NCI-H526 treated with DMSO at 0.1 percent for 48 hours (cell line): Measurements from ENCODE around the gene RPL28.
"Not testable (repeated sequence)": the region's sequence is repeated elsewhere in the genome, so short reads cannot be mapped to it uniquely, and the experiment has no call there.

Experiments
- DNase-seq: peaks from one replicate; lab custom pipeline; 2025; lab: John Stamatoyannopoulos, UW

RPL28 gene

DNA sequence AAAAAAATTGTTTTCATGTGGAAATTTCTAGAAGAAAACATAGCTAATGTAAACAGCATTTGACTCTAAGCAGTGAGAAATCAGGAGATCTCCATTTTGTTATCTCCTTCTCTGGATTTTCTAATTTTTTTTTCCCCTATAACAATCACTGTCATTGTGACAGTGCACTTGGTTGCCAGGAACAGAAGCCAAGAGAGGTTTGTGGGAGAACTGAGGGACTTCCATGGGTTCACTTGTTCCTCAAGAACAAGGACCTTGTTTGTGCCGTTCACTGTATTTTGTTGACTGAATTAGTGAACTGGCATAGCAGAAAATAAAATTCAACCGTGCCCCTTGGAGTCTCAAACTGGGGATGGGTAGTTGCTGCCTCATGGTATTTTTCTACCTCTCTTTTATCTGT is 40.3 kb downstream of the RPL28 start:
- DNase-seq = no peak

DNA sequence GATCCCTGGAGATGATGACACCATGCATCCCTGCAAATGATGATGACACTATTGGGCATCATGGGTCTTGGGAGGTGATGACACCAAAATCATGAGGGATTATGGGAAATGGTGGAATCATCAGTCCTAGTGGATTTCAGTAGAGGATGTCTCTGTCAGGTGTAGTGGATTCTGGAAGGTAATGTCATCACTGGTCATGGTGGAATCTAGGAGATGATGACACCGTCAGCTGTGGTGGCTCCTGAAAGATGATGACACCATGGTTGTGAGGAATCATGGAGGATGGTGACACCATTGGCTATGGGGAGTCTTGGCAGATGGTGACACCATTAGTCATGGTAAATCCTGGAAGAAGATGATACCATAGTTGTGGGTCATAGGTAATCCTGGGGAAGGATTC is 45.5 kb downstream of the RPL28 start:
- no peak for DNase-seq

DNA sequence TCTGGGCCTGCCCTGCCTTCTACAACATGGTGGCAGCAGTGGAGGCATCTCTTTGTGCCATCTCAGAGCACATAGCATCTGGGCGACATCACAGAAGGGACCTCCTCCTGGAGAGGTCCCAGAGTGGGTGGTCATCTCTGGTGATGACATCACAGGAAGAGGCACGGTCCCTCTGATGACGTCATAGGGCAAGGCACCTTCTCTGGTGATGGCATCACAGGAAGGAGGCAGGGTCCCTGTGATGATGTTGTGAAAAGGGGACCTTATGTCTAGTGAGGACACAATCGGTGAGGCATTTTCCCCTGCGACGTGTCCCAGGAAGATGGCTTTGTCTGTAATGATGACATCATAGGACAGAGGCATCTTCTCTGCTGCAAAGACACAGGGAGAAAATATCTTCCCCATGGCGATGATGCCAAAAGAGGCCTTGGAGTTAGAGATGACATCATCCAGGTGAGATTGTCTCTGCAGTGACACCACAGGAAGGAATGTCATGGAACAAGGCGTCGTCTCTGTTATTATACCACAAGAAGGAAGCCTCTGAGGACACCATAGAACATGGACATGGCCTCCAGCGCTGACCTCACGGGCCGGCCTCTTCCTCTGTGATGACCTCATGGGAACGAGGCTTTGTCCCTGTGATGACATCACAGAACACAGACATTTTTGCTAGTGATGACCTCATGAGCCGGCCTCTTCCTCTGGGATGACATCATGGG is 46.7 kb downstream of the RPL28 start:
- DNase-seq = no peak

DNA sequence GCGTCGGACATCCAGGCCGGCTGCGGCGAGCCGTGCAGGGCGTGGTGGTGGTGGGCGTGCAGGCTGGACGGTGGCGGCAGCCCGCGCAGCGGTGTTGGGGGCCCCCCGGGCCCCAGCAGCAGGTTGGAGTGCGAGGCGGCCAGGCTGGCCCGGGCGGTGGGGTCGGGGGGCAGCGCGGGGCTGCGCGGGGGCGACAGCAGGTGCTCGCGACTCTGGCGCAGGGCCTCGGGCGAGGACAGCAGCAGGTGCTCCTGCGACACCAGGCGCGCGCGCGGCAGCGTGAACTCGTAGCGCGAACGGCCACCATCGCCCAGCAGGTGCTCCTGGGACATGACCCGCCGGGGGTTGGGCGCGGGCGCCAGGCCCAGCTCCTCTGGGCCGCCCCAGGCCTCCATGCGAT is 47.6 kb downstream of the RPL28 start:
- no peak for DNase-seq

DNA sequence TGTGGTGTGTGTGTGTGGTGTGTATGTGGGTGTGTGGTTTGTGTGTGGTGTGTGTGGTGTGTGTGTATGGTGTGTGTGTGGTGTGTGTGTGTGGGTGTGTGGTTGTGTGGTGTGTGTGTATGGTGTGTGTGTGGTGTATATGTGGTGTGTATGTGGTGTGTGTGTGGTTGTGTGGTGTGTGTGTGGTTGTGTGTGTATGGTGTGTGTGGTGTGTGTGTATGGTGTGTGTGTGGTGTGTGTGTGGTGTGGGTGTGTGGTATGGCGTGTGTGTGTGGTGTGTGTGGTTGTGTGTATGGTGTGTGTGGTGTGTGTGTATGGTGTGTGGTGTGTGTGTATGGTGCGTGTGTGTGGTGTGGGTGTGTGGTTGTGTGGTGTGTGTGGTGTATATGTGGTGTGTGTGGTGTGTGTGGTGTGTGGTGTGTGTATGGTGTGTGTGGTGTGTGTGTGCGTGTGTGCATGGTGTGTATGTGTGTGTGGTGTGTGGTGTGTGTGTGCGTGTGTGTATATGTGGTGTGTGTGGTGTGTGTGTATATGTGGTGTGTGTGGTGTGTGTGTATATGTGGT is 48.7 kb downstream of the RPL28 start:
- no peak for DNase-seq

GRCh38 chr19:55435020-55435419 is 49.3 kb downstream of the RPL28 start:
- no peak for DNase-seq

DNA sequence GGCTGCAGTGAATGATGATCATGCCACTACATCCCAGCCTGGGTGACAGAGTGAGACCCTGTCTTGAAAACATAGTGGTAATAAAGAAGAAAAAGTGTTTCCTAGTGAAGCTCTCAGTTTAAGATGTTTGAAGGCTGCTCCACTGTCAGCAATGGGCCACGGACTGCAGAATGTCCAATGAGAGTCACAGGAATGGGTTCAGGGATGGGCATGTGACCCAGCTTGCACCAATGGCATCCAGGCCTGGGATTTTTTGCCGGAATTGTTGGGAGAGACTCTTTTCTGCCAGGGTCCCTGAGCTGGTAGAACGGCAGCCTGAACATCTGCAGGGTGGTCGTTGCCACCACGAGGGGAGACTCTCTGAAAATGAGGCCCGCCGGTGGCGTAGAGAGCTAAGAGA is 51.1 kb downstream of the RPL28 start:
- DNase-seq = no peak

- no peak for DNase-seq
Observed at GRCh38 chr19:55437410-55437809, 51.7 kb downstream of the RPL28 start.

GRCh38 chr19:55439052-55439451 is 53.3 kb downstream of the RPL28 start:
- no peak for DNase-seq

DNA sequence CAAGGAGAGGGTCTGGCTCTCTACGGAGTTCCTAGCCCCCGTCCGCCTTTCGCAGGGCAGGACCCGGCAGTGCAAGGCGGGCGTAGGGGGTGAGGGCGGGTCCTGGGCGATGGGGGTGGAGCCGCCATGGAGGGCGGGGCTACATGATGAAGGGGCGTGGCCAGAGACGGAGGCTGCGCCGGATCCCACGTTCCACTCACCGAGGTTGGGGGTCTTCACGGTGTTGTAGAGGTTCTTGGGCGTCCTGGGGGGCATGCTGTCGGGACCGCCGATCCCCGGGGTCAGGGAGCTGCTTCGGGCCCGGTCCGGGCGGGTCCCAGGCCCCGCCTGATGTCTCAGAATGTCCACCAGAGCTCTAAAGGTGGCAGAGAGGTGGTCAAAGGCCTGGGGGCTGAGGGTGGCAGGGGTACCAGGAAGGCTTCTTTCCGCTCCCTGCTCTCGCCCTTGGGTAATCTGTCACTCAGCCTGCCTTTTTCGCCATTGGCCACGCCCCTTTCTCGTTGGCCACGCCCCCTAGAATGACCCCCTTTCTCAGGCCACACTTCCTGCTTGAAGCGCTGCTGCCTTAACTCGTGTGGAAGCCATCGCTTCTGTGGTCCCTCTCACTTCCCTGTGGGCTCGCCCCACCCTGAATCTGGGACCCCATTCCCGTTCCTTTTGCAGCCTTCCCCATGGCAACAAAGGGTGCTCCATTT is 54.8 kb downstream of the RPL28 start:
- no peak for DNase-seq

DNA sequence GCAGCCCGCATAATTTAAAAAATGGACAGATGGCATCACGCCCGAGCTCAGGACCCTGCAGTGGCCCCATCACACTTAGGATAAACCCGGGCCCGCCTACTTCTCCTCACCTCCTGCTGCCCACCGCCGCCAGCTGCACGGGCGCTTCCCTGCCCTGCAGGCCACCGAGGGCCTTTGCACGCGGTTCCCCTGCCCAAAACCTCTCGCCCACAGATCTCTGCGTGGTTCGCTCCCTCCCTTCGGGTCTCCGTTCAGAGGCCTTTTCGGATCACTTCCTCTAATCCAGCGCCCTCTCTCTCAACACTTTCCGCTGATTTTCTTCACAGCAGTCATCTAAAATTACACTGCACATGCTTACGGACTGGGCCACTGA is 55.6 kb downstream of the RPL28 start:
- no peak for DNase-seq

- DNase-seq = peak; percentile 65
Observed at GRCh38 chr19:55441692-55442321, 56.1 kb downstream of the RPL28 start.

- DNase-seq = peak; percentile 51
Observed at GRCh38 chr19:55442372-55442961, 56.7 kb downstream of the RPL28 start.

GRCh38 chr19:55443045-55443823 is 57.5 kb downstream of the RPL28 start, which contains the start of gene SHISA7:
Gene SHISA7, minus strand, starts transcription at chr19:55443300. Its CDS starts 437 bp downstream, at chr19:55442863.
- DNase-seq = no peak

DNA sequence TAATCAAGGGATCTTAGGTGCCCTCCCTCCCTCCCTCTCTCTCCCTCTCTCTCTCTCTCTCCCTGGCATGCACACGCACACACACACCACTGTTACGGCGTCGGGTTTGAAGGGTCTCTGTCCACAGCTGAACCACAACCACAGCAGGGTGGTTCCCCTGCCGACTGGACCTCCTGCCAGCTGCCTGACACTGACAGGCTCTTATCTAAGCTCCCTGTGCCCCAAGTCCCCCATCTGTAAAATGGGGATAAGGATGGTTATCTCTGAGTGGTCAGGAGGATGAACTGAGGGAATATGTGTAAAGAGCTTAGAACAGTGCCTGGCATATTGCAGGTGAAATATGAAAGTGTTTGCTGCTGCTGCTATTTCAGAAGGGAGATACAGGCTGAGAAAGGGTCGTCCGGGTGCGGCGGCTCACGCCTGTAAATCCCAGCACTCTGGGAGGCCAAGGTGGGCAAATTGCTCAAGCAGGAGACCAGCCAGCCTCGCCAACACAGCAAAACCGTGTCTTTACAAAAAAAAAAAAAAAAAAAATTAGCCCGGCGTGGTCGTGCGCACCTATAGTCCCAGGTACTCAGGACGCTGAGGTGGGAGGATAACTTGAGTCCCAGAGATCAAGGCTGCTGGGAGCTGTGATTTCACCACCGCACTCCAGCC is 58.2 kb downstream of the RPL28 start:
- DNase-seq = no peak

GRCh38 chr19:55444646-55445045 is 58.9 kb downstream of the RPL28 start:
- no peak for DNase-seq

DNA sequence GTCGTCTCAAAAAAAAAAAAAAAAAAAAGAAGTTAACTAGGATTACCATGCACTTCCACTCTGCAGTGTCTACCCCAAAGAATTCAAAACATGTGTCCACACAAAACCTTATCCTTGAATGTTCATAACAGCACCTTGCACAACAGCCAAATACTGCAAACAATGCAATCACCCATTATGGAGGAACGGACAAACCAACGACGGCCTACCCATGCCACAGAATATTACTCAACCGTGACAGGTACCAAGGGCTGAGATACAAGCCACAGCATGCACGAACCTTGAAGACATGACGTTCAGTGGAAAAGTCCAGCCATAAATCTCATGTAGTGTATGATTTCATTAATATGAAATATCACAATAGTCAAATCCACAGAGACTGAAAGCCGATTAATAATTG is 60.3 kb downstream of the RPL28 start:
- DNase-seq = peak; percentile 35

DNA sequence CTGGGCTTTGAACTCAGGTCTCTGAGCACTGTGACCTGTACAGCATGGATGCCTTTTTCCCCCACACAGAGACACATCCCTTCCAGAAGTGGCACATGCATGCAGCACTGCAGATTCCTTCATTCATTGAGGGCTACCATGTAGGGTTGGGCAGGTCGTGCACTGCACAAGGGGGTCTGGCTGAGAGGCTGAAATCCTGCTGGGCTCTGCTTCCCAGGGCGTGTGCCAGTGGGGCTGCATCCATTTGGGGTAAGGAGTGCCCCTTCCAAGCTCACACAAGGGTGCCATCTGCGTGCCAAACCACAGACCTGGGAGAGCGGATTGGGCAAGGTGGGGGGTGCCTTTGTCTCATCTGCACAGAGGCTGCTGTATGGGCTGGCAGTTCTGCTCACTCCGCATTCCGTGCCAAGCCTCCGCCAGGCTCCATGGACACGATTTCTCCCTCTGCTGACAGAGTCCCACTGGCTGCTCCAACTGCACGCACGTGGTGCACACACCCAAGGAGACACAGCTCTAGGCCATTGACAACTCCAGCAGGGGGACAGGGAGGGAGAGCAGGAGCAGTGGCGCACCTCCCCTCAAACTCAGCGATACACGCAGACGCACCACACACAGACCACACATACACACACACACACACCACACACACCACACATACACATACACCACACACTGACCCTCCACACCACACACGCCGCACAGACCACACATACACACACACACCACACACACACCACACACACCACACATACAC is 61.9 kb downstream of the RPL28 start:
- peak; percentile 57 for DNase-seq

- DNase-seq = not testable (repeated sequence)
Observed at GRCh38 chr19:55448175-55448490, 62.4 kb downstream of the RPL28 start.

DNA sequence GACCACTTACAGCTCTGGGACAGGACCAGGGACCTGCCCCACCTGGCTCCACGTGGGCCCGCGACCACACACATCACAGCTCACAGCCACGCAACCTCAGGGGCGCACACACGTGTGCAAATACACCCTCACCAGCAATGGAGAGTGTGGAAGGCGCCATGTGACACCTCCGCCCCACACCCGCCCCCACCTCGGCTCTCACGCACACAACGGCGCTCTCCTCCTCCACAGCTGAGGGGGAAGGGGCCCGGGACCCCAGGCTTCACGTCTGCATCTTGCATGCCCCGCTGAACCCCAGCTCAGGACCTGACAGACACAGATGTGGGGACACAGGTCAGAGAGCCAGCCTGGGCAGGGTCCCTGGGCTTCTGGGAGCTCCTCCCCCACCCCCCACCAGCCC is 63.7 kb downstream of the RPL28 start:
- DNase-seq = no peak
